GM21737 (cell line): ENCODE results near the gene TTC33.
"Not testable (repeated sequence)": the region's sequence is repeated elsewhere in the genome, so short reads cannot be mapped to it uniquely, and the experiment has no call there.

Experiments used
- ATAC-seq: cut with Tn5 transposase; IDR thresholded peaks from one replicate; pipeline ENCODE4 v1.9.1; 2021; ENCODE audit warnings: mild to moderate bottlenecking, moderate library complexity; ENCODE audit not compliant: unreplicated experiment

The TTC33 gene

DNA sequence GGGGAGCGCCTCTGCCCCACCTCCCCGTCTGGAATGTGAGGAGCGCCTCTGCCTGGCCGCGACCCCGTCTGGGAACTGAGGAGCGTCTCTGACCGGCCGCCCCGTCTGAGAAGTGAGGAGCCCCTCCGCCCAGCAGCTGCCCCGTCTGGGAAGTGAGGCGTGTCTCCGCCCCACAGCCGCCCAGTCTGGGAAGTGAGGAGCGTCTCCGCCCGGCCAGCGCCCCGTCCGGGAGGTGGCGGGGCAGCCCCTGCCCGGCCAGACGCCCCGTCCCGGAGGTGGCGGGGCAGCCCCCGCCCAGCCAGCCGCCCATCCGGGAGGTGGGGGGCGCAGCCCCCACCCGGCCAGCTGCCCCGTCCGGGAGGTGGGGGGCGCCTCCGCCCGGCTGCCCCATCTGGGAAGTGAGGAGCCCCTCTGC is 33.3 kb downstream of the TTC33 start:
- not testable (repeated sequence) for ATAC-seq

DNA sequence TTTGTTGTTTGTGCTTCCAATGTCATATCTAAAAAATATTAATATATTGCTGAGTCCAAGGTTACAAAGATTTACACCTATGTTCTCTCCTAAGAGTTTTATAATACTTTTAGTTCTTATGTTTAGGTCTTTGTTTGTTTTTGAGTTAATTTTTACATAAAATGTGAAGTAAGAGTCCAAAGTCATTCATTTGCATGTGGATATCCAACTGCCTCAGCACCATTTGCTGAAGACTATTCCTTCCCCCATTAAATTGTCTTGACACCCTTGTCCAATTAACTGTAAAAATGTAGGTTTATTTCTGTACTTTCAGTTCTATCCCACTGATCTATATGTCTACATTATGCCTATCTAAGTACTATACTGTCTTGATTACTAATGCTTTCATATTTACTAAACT is 35.7 kb downstream of the TTC33 start:
- ATAC-seq: no peak

- ATAC-seq: no peak
Observed at GRCh38 chr5:40717281-40717680, 38.5 kb downstream of the TTC33 start.

GRCh38 chr5:40716590-40716989 is 39.2 kb downstream of the TTC33 start:
- ATAC-seq: no peak

- ATAC-seq: no peak
Observed at GRCh38 chr5:40716000-40716399, 39.8 kb downstream of the TTC33 start.

- no peak for ATAC-seq
Observed at GRCh38 chr5:40714001-40714400, 41.8 kb downstream of the TTC33 start.

DNA sequence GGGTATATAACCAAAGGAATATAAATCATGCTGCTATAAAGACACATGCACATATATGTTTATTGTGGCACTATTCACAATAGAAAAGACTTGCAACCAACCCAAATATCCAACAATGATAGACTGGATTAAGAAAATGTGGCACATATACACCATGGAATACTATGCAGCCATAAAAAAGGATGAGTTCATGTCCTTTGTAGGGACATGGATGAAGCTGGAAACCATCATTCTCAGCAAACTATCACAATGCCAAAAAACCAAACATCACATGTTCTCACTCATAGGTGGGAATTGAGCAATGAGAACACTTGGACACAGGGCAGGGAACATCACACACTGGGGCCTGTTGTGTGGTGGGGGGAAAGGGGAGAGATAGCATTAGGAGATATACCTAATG is 45.2 kb downstream of the TTC33 start:
- not testable (repeated sequence) for ATAC-seq

GRCh38 chr5:40705484-40705883 is 50.3 kb downstream of the TTC33 start:
- ATAC-seq: not testable (repeated sequence)

DNA sequence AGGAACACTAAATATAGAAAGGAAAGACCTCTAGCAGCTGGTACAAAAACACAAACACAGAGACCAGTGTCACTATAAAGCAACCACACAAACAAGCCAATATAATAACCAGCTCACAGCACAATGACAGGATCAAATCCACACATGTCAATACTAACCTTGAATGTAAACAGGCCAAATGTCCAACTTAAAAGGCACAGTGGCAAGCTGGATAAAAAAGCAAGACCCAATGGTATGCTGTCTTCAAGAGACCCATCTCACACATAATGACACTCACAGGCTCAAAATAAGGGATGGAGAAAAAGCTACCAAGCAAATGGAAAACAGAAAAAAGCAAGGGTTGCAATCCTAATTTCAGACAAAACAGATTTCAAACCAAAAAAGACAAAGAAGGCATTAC is 53.7 kb downstream of the TTC33 start:
- not testable (repeated sequence) for ATAC-seq

DNA sequence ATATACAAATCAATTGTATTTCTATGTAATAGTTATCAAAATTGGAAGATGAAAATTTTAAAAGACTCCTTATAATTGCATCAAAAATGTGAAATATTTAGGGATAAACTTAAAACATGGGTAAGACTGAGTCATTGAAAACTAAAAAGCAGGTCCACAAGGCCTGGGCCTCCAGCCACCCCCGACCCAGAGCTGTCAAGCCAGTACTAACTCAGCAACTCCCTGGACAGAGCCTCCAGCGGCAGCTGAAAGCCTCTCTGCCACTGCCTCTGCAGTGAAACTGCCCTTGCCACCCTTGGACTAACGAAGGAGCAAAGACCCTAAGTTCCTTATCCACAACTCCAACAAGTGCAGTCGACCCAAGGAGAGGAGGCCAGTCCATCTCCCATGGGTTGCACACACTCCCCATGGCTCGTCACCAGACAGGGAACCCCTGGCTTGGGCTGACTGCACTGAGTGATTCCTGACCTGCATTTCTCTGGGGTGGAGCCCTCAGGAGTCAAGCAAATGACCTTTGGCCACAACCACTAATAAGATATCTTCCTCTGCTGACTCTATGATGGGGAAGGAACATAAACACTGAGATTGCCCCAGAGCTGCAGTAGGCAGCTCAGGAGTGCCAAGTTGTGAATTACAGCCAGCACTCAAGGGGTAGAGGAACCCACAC is 55.5 kb downstream of the TTC33 start:
- ATAC-seq: no peak

- ATAC-seq: no peak
Observed at GRCh38 chr5:40694433-40694832, 61.3 kb downstream of the TTC33 start.

DNA sequence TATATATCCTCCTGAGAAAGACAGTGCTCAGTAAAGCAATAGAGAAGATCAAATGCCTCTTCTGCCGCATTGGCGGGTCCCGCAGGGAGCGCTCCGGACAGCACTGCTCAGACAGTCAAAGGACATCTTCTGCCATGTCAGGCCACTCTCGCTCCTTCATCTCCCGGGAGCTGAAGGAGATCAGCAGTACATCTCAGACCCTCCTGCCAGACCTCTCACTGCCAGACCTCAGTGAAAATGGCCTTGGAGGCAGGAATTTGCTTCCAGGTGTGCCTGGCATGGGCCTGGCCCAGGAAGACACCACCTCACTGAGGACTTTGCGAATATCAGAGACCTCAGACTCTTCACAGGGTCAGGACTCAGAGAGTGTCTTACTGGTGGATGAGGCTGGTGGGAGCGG is 63.9 kb downstream of the TTC33 start:
- no peak for ATAC-seq

- no peak for ATAC-seq
Observed at GRCh38 chr5:40690267-40690666, 65.5 kb downstream of the TTC33 start.

DNA sequence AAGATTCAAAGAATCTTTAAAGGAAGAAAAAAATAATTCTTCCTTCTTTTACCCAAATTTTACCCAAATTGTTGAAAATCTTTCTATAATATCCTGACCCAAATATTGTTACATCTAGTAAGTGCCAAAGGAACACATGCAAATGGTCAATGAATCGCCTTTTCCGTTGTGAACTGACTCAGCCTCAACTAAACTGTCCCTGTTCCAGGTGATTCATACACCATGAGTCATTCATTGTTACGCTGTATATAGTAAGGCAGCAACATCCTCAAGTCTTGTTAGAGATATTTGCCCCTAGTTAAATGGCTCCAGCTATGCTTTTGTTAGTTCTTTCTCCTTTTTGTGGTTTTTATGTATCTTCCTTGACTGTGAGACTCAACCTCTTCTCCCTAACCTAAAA is 66.3 kb downstream of the TTC33 start:
- ATAC-seq: peak; percentile 46

GRCh38 chr5:40688996-40689395 is 66.8 kb downstream of the TTC33 start:
- ATAC-seq: no peak

DNA sequence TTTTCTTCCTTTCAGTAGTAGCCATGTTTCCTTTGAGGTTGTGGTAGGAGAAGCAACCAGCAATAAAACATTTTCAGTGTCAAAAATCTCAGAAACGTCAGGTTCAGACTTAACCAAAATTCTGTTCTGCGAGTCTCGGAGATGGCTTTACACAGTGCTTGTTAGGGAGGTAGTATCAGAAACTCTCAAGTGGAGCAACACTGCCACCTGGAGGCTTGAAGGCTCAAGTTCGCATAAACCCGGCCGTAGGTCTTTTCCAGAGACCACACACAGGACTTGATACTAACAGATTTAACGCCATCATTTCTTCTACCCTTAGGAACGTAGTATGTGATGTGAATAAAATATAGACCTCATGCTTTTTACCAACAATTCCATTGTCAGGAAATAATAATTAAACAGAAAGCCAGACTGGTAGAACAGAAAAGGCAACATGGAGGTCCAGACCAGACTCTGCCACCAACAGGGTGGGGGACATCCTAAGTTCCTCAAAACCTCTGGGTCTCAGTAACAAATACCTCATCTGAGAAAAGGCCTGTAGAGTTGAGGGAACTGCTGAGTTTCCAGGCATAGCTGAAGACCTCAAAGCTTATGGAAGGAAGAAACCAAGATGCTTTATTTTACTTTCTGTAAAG is 67.5 kb downstream of the TTC33 start:
- ATAC-seq: peak; percentile 82

- ATAC-seq: no peak
Observed at GRCh38 chr5:40687321-40687720, 68.4 kb downstream of the TTC33 start.

DNA sequence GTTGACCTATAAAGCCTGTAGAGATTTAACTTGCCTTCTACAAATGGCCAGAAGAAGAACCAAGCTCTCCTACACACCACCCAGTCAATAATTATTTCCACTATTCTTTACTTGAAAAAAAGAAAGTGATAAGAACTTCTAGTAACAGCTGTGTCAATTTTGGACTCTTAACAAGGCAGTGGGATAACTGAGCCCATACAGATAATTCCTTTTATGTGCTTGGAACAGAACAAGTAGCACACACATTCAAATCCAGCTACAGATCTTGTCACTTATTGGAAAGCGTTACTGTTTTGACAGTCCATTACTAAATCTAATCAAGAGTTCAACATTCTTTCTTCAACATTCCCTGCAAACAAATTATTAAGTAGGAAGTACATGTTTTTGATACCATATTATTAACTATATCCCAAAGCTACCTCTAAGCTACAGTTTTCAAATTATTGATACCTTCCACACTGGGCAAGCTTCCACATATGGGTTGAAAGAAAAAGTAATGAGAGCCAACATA is 69.7 kb downstream of the TTC33 start:
- ATAC-seq: no peak

GRCh38 chr5:40685193-40685592 is 70.6 kb downstream of the TTC33 start:
- ATAC-seq: no peak

GRCh38 chr5:40683305-40683704 is 72.5 kb downstream of the TTC33 start:
- ATAC-seq: no peak

DNA sequence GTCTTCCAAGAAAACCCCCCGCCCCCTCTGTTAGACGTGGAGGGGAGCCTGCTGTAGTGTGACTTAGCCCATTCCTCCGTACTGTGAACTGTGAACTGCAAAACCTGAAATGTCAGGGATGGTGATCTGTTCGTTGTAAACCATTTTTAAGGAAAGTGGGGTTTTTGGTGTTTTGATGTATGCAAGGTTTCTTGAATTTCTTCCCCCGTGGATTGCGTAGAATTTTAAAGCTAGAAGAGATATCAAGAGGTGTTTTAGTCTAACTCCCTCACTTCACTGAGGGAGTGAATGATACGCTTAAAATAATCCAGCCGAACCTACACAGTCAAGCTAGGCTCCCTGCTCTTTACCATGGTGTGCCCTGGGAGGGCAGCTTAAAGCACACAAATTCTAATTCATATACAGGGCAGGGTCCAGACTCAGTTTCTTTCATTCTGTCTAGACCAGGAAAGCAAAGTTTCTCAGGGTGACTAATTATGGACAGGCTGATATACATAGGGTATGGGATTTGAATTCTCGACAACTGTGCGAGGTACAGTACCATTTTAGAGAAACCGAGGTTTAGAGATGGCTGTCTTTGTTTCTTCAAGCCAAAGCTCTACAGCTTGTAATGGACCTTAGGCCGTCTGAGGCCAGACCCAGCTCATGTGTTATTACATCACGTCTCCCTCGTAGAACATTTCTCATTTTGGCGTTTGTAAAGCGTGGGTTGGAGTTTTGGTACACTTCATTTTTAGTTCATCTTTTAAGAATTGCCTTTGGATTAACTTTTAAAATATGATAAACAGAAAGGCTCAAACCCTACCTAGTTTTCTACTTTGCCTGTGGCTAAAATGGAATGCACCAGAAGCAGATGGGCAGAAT is 73.4 kb downstream of the TTC33 start:
- no peak for ATAC-seq
